ENCODE results near the gene UBE2D3.
"Not testable (repeated sequence)": the region's sequence is repeated elsewhere in the genome, so short reads cannot be mapped to it uniquely, and the experiment has no call there.

UBE2D3 gene

DNA sequence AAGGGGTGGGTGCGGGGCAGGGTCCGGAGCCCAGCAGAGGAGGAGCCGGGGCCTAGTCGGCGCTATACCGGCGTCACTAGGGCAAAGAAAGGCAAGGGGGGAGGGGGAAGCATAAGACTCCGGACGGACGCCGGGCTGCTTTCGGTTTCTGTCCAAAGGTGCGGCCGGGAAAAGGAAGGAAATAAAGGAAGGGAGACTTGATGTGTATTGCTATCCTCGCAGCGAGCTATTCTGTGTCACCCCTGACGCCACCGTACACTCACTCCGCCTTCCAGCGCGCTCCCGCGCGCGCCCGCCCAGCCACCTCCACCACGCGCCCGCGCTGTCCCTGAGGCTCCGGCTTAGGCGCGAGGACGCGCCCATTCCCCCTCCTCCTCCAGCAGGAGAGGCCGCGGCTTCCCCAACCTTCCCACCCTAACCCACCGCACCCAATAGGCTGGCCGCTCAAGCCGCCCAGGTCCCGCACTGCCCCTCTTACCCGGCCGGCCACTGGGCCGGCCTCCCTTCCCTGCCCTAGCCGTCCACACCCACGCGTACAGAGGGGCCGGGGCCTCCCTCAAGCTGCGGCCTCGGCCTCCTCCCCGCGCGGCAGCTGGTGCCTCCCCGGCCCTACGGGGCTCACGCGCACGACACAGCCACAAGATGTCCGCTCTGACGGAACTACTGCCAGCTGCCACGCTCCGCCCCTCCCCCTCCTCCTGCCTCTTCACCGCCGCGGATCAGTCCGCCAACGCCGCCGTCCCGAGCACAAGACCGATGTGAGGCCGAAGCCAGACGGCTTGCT lies at the start of gene UBE2D3:
UBE2D3 (minus strand) TSS at position 662 of the 784 bp plus-strand sequence. CDS start 1,043 bp downstream, outside the sequence.
- peak; percentile 55 for TF ChIP-seq YY1 (IDR thresholded peaks at IDR 0.05; ENCODE audit: insufficient read depth, insufficient read length)
- TF ChIP-seq ZNF274 (IDR thresholded peaks at IDR 0.05; ENCODE audit: low read depth, low read length), result no peak
- TF ChIP-seq SUZ12 (IDR thresholded peaks at IDR 0.05; ENCODE audit: extremely low read depth, insufficient read depth, insufficient read length), result no peak
- Histone ChIP-seq H3K27me3 (ENCODE audit: insufficient read depth, insufficient read length) (no peaks in the 10 kb centered on the region), H3K4me3 (ENCODE audit: insufficient read length, low read depth) (peak within 1 kb of the TSS; percentile 89), H3K9me3 (ENCODE audit: insufficient read depth, low read length) (no peaks in the 10 kb centered on the region), H3K36me3 (ENCODE audit: insufficient read depth, insufficient read length, low read length) (peaks cover 42% of the 10 kb centered on the region), H3K9ac (ENCODE audit: insufficient read length, low read depth) (peak within 1 kb of the TSS; percentile 97), H3K4me1 (ENCODE audit: insufficient read depth, insufficient read length) (peaks cover 2% of the 10 kb centered on the region)
- peak; percentile 77 for DNase-seq (ENCODE audit: low read depth, low spot score)

DNA sequence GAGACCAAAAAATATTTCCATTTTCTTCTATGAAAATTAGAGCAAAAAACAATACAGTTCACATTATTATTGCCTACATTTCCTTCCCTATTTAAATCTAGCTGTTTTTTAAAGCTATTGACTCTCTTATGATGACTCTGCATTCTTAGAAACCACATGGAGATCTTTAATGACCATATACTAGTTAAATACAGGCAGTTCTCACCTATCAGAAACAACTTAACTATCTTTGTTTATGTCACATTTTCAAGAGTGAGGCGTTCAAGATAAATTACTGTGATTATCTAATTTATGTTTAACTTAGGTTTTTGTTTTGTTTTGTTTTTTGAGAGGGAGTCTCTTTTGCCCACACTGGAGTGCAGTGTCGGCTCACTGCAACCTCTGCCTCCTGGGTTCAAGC lies 44.4 kb upstream of the UBE2D3 start:
- H3K9me3 ChIP-seq (ENCODE audit: insufficient read depth, low read length), result peaks cover 22% of the 10 kb centered on the region
- H3K36me3 ChIP-seq (ENCODE audit: insufficient read depth, insufficient read length, low read length), result peaks cover 17% of the 10 kb centered on the region
- H3K9ac ChIP-seq (ENCODE audit: insufficient read length, low read depth), result no peak overlapping the region
- DNase-seq (ENCODE audit: low read depth, low spot score), result no peak
- no peak overlapping the region for H3K4me3 ChIP-seq (ENCODE audit: insufficient read length, low read depth)
- H3K4me1 ChIP-seq (ENCODE audit: insufficient read depth, insufficient read length), result no peaks in the 10 kb centered on the region
- TF ChIP-seq SUZ12 (IDR thresholded peaks at IDR 0.05; ENCODE audit: extremely low read depth, insufficient read depth, insufficient read length) (no peak), ZNF274 (IDR thresholded peaks at IDR 0.05; ENCODE audit: low read depth, low read length) (no peak), YY1 (IDR thresholded peaks at IDR 0.05; ENCODE audit: insufficient read depth, insufficient read length) (no peak)
- no peaks in the 10 kb centered on the region for H3K27me3 ChIP-seq (ENCODE audit: insufficient read depth, insufficient read length)

DNA sequence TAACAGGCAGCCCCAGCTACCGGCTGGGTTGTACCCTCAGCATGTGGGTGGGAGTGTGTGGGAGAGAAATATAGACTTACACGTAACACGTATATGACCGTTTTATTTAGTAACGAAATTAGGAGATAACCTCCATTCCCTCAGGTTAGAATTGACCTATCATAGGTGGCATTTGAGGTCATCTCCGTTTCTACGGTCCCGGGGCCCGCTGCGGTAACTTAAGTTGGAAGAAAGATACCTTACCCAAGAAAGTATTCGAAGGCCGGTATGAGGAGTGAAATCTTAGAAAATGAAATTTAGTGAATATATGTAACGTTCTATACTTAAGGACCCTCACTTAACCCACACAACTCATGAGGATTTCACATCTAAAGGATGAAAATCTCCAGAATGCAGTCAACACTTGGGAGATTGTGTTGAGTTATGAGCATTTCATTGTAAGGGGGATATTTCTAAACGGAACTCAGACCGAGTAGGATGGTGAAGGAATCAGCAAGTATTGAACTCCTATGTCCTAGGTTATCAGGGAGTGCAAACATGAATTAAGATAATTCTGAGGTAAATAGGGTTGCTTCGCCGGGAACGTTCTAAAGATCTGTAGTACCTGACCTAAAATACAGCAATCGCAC lies 42.3 kb upstream of the UBE2D3 start:
- Histone ChIP-seq H3K4me3 (ENCODE audit: insufficient read length, low read depth) (peak overlapping the region; percentile 69), H3K9me3 (ENCODE audit: insufficient read depth, low read length) (peaks cover under 1% of the 10 kb centered on the region; the same call in 1 of the 2 replicates), H3K4me1 (ENCODE audit: insufficient read depth, insufficient read length) (no peaks in the 10 kb centered on the region), H3K9ac (ENCODE audit: insufficient read length, low read depth) (peak overlapping the region; percentile 84), H3K36me3 (ENCODE audit: insufficient read depth, insufficient read length, low read length) (peaks cover 9% of the 10 kb centered on the region), H3K27me3 (ENCODE audit: insufficient read depth, insufficient read length) (no peaks in the 10 kb centered on the region)
- DNase-seq (ENCODE audit: low read depth, low spot score), result no peak
- TF ChIP-seq SUZ12 (IDR thresholded peaks at IDR 0.05; ENCODE audit: extremely low read depth, insufficient read depth, insufficient read length) (no peak), YY1 (IDR thresholded peaks at IDR 0.05; ENCODE audit: insufficient read depth, insufficient read length) (no peak)

DNA sequence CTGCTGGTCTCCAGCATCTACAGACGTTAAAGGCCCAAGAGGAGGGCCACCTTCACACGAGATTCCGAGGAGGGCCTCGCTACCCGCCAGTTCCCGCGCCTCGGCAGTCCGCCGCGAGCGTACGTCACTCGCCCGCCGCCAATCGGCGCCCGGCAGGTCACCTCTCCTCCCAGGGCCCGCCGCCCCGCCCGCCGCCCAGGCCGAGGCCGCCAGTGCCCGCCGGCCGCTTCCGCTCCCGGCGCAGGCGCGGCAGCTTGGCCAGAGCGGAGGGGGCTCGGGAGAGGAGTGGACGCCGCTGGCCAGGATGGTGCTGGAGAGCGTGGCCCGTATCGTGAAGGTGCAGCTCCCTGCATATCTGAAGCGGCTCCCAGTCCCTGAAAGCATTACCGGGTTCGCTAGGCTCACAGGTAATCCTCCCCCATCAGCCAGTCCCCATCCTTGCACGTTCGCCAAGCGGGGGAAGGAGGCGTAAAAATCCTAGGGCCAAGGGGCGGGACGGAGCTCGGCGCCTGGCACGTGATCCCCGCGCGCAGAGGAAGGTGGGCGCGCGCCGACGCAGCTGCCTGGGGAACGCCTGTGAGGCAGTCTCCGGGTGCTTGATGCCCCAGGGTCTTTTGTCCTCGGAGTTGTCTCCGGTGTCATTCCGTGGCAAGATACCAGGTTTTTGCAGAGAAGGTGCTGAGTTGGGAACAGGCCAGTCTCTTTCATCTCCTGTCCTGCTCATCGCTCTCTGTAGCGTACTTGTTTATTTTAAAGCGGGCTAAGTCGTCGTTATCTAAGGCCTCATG lies 41.6 kb upstream of the UBE2D3 start, which contains the start of gene CISD2:
CISD2 (plus strand) TSS at position 212 of the 788 bp plus-strand sequence; CDS start at position 305, 93 bp downstream.
- no peak for TF ChIP-seq SUZ12 (IDR thresholded peaks at IDR 0.05; ENCODE audit: extremely low read depth, insufficient read depth, insufficient read length)
- TF ChIP-seq ZNF274 (IDR thresholded peaks at IDR 0.05; ENCODE audit: low read depth, low read length), result no peak
- TF ChIP-seq YY1 (IDR thresholded peaks at IDR 0.05; ENCODE audit: insufficient read depth, insufficient read length), result no peak
- peak within 1 kb of the TSS; percentile 69 for H3K4me3 ChIP-seq (ENCODE audit: insufficient read length, low read depth)
- DNase-seq (ENCODE audit: low read depth, low spot score), result peak; percentile 72
- H3K9ac ChIP-seq (ENCODE audit: insufficient read length, low read depth), result peak within 1 kb of the TSS; percentile 84
- H3K4me1 ChIP-seq (ENCODE audit: insufficient read depth, insufficient read length), result no peaks in the 10 kb centered on the region
- H3K9me3 ChIP-seq (ENCODE audit: insufficient read depth, low read length), result no peaks in the 10 kb centered on the region; the same call in 1 of the 2 replicates
- H3K36me3 ChIP-seq (ENCODE audit: insufficient read depth, insufficient read length, low read length), result peaks cover 4% of the 10 kb centered on the region
- H3K27me3 ChIP-seq (ENCODE audit: insufficient read depth, insufficient read length), result no peaks in the 10 kb centered on the region

DNA sequence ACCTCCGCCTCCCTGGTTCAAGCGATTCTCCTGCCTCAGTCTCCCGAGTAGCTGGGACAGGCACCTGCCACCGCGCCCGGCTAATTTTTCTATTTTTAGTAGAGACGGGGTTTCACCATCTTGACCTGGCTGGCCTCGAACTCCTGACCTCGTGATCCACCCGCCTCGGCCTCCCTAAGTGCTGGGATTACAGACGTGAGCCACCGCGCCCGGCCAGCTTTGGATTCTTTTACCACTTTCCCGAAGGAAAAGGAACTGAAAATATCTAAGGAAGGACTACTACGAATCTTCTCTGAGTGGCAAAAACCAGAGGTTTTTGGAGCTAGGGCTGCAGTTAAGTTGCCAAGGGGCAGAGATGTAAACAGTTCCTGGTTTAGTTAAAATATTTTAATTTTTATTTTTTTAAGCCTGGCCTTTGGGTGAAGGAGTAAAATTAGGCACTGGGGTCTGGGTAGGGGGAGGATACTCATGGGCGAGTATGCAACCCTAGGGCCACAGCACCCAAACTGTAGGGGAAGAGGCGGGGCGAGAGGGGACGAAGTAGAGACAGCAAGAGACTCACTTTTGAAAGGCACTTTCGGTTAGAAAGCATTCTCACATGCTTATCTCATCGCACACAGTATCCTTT lies 40.9 kb upstream of the UBE2D3 start:
- Histone ChIP-seq H3K36me3 (ENCODE audit: insufficient read depth, insufficient read length, low read length) (peaks cover 4% of the 10 kb centered on the region), H3K9me3 (ENCODE audit: insufficient read depth, low read length) (no peaks in the 10 kb centered on the region; the same call in 1 of the 2 replicates), H3K4me3 (ENCODE audit: insufficient read length, low read depth) (peak overlapping the region; percentile 69), H3K4me1 (ENCODE audit: insufficient read depth, insufficient read length) (no peaks in the 10 kb centered on the region), H3K27me3 (ENCODE audit: insufficient read depth, insufficient read length) (no peaks in the 10 kb centered on the region), H3K9ac (ENCODE audit: insufficient read length, low read depth) (peak overlapping the region; percentile 82)
- no peak for TF ChIP-seq YY1 (IDR thresholded peaks at IDR 0.05; ENCODE audit: insufficient read depth, insufficient read length)
- no peak for TF ChIP-seq SUZ12 (IDR thresholded peaks at IDR 0.05; ENCODE audit: extremely low read depth, insufficient read depth, insufficient read length)
- TF ChIP-seq ZNF274 (IDR thresholded peaks at IDR 0.05; ENCODE audit: low read depth, low read length), result no peak
- no peak for DNase-seq (ENCODE audit: low read depth, low spot score)

DNA sequence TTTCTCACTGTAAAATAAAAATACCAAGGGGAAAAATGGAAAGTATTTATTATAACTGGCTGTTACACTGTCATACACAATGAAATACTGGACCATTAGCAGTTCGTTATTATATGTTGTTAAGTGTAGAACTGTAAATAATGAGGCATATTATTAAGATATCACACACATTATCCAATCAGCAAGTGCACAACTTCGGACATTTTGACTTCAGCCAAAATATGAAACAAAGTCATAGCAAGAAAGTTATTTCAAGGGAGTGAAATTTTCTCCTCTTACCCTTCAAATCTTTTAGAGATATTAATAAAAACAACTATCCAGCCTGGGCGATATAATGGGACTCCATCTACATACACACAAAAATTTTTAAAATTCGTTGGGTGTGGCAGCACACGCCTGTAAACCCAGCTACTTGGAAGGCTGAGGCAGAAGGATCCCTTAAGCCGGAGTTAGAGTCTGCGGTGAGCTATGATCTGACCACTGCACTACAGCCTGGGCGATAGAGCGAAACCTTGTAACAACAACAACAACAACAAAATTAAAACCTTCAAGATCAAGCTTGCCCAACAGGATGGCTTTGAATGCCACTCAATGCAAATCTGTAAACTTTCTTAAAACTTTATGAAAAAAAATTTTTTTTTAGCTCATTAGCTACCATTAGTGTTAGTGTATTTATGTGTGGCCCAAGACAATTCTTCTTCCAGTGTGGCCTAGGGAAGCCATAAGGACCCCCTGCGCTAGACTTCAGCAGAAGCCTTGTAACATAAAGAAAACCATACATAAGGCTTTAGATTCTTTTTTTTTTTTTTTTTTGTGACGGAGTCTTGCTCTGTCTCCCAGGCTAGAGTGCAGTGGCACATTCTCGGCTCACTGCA lies 40.2 kb upstream of the UBE2D3 start:
- no peaks in the 10 kb centered on the region for H3K4me1 ChIP-seq (ENCODE audit: insufficient read depth, insufficient read length)
- no peak for DNase-seq (ENCODE audit: low read depth, low spot score)
- H3K36me3 ChIP-seq (ENCODE audit: insufficient read depth, insufficient read length, low read length), result no peaks in the 10 kb centered on the region

DNA sequence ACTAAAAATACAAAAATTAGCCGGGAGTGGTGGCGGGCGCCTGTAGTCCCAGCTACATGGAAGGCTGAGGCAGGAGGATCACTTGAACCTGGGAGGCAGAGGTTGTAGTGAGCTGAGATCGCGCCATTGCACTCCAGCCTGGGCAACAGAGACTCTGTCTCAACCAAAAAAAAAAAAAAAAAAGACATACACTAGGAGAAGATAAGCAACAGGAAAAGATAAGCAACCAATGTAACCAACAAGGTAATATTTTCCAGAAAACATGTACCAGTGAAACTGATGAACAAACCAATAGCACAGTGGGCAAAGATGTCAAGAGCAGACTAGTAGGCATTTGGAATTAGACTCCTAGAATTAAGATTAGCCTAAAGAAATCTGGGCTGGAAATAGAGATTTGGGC lies 38.0 kb upstream of the UBE2D3 start:
- H3K4me3 ChIP-seq (ENCODE audit: insufficient read length, low read depth); H3K9ac ChIP-seq (ENCODE audit: insufficient read length, low read depth); H3K4me1 ChIP-seq (ENCODE audit: insufficient read depth, insufficient read length); H3K27me3 ChIP-seq (ENCODE audit: insufficient read depth, insufficient read length); H3K9me3 ChIP-seq (ENCODE audit: insufficient read depth, low read length); H3K36me3 ChIP-seq (ENCODE audit: insufficient read depth, insufficient read length, low read length); DNase-seq (ENCODE audit: low read depth, low spot score): not testable (repeated sequence)

More for the DNA sequence above, 40.2 kb upstream of the UBE2D3 start:
- no peaks in the 10 kb centered on the region for H3K9me3 ChIP-seq (ENCODE audit: insufficient read depth, low read length)
- H3K4me3 ChIP-seq (ENCODE audit: insufficient read length, low read depth), result peak overlapping the region; percentile 69
- TF ChIP-seq ZNF274 (IDR thresholded peaks at IDR 0.05; ENCODE audit: low read depth, low read length), result no peak
- no peak for TF ChIP-seq SUZ12 (IDR thresholded peaks at IDR 0.05; ENCODE audit: extremely low read depth, insufficient read depth, insufficient read length)
- TF ChIP-seq YY1 (IDR thresholded peaks at IDR 0.05; ENCODE audit: insufficient read depth, insufficient read length), result no peak
- H3K9ac ChIP-seq (ENCODE audit: insufficient read length, low read depth), result peak overlapping the region; percentile 10
- H3K27me3 ChIP-seq (ENCODE audit: insufficient read depth, insufficient read length), result no peaks in the 10 kb centered on the region

Measured in NT2/D1 (cell line).